PC-3 (cell line): ENCODE results near the gene PMFBP1. TPM values are rescaled to one million over a fixed set of nuclear protein-coding genes. Genes with fewer than 3 reads are reported as not detected.

ENCODE experiments used
- ATAC-seq: fragments of 200-7000 bp; cut with Tn5 transposase; 2 replicates; pipeline ENCODE4 v1.9.1; 2020; ENCODE audit warnings: mild to moderate bottlenecking, moderate library complexity
- BruUV-seq: library from RNA; stranded (reverse); fragments of 400-500 nt; replicated peaks from 2 replicates; lab custom pipeline; 2021; lab: Mats Ljungman, UMichigan
- CTCF ChIA-PET: fragments of 300-600 bp; sonication (Branson Sonifier 250); formaldehyde crosslinking; loops from one replicate; lab custom pipeline; 2022; ENCODE audit warnings: antibody characterized with exemption; lab: Charles Lee
- POLR2A ChIA-PET: fragments of 300-600 bp; sonication (Branson Sonifier 250); formaldehyde crosslinking; loops from one replicate; lab custom pipeline; 2022; ENCODE audit warnings: antibody characterized with exemption; ENCODE audit not compliant: unreplicated experiment; lab: Charles Lee
- DNase-seq: peaks from one replicate; pipeline ENCODE4 v3.0.0-alpha.2; 2015
- H2AFZ ChIP-seq: fragments of 300-600 bp; sonication (generic); 2 replicates; pipeline ENCODE4 v1.6.0; 2016; ENCODE audit warnings: antibody characterized with exemption, low read length
- H3F3A ChIP-seq: fragments of 300-600 bp; sonication (generic); one replicate; pipeline ENCODE4 v1.6.0; 2017; ENCODE audit warnings: antibody characterized with exemption, low read length, control low read depth, mild to moderate bottlenecking; ENCODE audit not compliant: unreplicated experiment
- H3K27ac ChIP-seq: fragments of 300-600 bp; sonication (generic); 2 replicates; pipeline ENCODE4 v1.5.1; 2016; ENCODE audit warnings: mild to moderate bottlenecking, low read length
- H3K27me3 ChIP-seq: fragments of 300-600 bp; sonication (generic); 2 replicates; pipeline ENCODE4 v1.6.1; 2016; ENCODE audit warnings: low read length, mixed read lengths
- H3K36me3 ChIP-seq: fragments of 300-600 bp; sonication (generic); 2 replicates; pipeline ENCODE4 v1.6.1; 2016; ENCODE audit warnings: low read depth, mixed run types, low read length, mixed read lengths
- H3K4me1 ChIP-seq: fragments of 300-600 bp; sonication (generic); 2 replicates; pipeline ENCODE4 v1.5.1; 2016; ENCODE audit warnings: low read length; ENCODE audit not compliant: insufficient read depth
- H3K4me2 ChIP-seq: fragments of 300-600 bp; sonication (generic); 2 replicates; pipeline ENCODE4 v1.6.0; 2016; ENCODE audit warnings: low read length
- H3K4me3 ChIP-seq: fragments of 300-600 bp; sonication (generic); 2 replicates; pipeline ENCODE4 v1.5.1; 2016; ENCODE audit warnings: mild to moderate bottlenecking, low read length, mixed read lengths
- H3K79me2 ChIP-seq: fragments of 300-600 bp; sonication (generic); 2 replicates; pipeline ENCODE4 v1.6.1; 2017; ENCODE audit warnings: low read length, mixed read lengths
- H3K9ac ChIP-seq: fragments of 300-600 bp; sonication (generic); 2 replicates; pipeline ENCODE4 v1.6.0; 2016; ENCODE audit warnings: mild to moderate bottlenecking, low read length
- H3K9me2 ChIP-seq: fragments of 300-600 bp; sonication (generic); replicated peaks from 2 replicates; pipeline ENCODE4 v1.6.1; 2016; ENCODE audit warnings: mixed run types, low read length, mixed read lengths
- H3K9me3 ChIP-seq: fragments of 300-600 bp; sonication (generic); 2 replicates; pipeline ENCODE4 v1.6.1; 2016; ENCODE audit warnings: low read length, mixed read lengths
- H4K20me1 ChIP-seq: fragments of 300-600 bp; sonication (generic); 2 replicates; pipeline ENCODE4 v1.6.1; 2016; ENCODE audit warnings: low read length, mixed read lengths
- EZH2 ChIP-seq: fragments of 300-600 bp; sonication (generic); IDR thresholded peaks from one replicate; pipeline ENCODE4 v1.6.1; 2017; ENCODE audit warnings: antibody characterized with exemption, mild to moderate bottlenecking, low read length; ENCODE audit not compliant: unreplicated experiment
- EZH2phosphoT487 ChIP-seq: fragments of 300-600 bp; sonication (generic); IDR thresholded peaks from 2 replicates; pipeline ENCODE4 v1.6.1; 2018; ENCODE audit warnings: mild to moderate bottlenecking, antibody characterized with exemption, low read length, borderline replicate concordance
- intact Hi-C: fragments of 100-400 bp; cut with micrococcal nuclease; formaldehyde crosslinking; loops from 2 replicates; pipeline ENCODE4 v1.9.0; 2023
- total RNA-seq: library from RNA; depleted of rRNA; stranded (reverse); fragments of >200 nt; gene quantifications from 2 replicates; pipeline ENCODE4 v1.2.3, GENCODE V29; 2014
- TF ChIP-seq, protein P1 (sequence below): fragments of 300-600 bp; sonication (generic); conservative IDR thresholded peaks from 2 replicates; pipeline ENCODE4 v1.5.1; 2017; ENCODE audit warnings: antibody characterized with exemption, low read depth, mild to moderate bottlenecking, low read length

Gene PMFBP1
- total RNA-seq, 1 experiment from 2014 or later, result 1.2 TPM

DNA sequence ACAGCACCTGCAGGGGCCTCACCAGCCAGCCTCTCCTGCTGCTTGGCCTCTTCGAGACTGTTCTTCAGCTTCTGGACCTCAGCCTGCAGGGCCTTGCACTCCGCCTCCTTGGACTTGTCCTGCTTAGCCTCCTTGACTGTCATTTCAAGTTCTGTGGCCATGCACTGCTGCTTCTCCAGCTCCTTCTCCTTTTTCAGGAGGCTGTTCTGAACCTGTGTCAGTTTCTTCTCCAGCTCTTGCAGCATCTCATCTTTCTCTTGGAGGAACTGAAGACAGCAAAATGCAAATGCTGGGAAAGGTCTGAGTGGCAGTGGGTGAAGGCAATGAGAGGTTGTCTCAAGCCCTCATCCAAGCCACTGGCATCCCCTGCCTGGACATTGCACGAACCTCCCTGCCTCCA, 39.2 kb downstream of the PMFBP1 start:
- Histone ChIP-seq H3K4me3 (no peak overlapping the region), H3K4me2 (no peak overlapping the region), H4K20me1 (no peaks in the 10 kb centered on the region), H3K9me2 (no peaks in the 10 kb centered on the region), H3F3A (no peaks in the 10 kb centered on the region), H3K27ac (no peak overlapping the region), H3K9ac (no peak overlapping the region), H3K4me1 (no peaks in the 10 kb centered on the region), H3K79me2 (no peaks in the 10 kb centered on the region), H2AFZ (no peak overlapping the region), H3K9me3 (no peaks in the 10 kb centered on the region), H3K36me3 (no peaks in the 10 kb centered on the region), H3K27me3 (no peaks in the 10 kb centered on the region)
- ChIA-PET CTCF (no interaction called here), POLR2A (no interaction called here)
- no peak for DNase-seq
- no peak for ATAC-seq
- TF ChIP-seq, protein P1, sequence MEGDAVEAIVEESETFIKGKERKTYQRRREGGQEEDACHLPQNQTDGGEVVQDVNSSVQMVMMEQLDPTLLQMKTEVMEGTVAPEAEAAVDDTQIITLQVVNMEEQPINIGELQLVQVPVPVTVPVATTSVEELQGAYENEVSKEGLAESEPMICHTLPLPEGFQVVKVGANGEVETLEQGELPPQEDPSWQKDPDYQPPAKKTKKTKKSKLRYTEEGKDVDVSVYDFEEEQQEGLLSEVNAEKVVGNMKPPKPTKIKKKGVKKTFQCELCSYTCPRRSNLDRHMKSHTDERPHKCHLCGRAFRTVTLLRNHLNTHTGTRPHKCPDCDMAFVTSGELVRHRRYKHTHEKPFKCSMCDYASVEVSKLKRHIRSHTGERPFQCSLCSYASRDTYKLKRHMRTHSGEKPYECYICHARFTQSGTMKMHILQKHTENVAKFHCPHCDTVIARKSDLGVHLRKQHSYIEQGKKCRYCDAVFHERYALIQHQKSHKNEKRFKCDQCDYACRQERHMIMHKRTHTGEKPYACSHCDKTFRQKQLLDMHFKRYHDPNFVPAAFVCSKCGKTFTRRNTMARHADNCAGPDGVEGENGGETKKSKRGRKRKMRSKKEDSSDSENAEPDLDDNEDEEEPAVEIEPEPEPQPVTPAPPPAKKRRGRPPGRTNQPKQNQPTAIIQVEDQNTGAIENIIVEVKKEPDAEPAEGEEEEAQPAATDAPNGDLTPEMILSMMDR, result no peak
- TF ChIP-seq EZH2phosphoT487, result no peak
- no peak for TF ChIP-seq EZH2
- intact Hi-C loops, result no loop called here
- BruUV-seq, result no TSS peak

DNA sequence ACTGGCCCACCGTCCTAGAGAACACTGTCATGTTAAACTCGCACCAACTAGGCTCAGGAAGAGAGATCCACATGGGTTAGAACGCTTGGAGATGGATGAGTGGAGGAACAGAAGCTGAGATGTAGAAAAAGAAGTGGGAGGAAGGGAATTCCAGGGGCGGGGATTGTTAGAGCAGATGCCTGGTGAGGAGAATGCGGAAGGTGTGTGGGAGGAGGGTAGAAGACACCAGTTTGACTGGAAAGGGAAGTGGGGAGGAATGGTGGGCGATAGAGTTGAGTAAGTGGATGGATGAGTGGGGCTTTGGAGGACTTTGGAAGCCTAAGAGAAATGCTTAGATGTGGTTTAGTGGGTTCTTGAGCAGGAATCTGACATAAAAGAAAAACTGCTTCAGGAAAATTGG, 40.9 kb downstream of the PMFBP1 start:
- no peak overlapping the region for H3K4me3 ChIP-seq
- no peak overlapping the region for H3K27ac ChIP-seq
- BruUV-seq, result no TSS peak
- H3K9me3 ChIP-seq, result no peaks in the 10 kb centered on the region
- no peaks in the 10 kb centered on the region for H3K79me2 ChIP-seq
- DNase-seq (no peak), ATAC-seq (no peak)
- H3K27me3 ChIP-seq, result no peaks in the 10 kb centered on the region
- H3F3A ChIP-seq, result no peaks in the 10 kb centered on the region
- no peak overlapping the region for H3K4me2 ChIP-seq
- no peak for TF ChIP-seq EZH2
- TF ChIP-seq EZH2phosphoT487, result no peak
- TF ChIP-seq, protein P1, result no peak
- no peaks in the 10 kb centered on the region for H3K9me2 ChIP-seq
- H3K36me3 ChIP-seq, result no peaks in the 10 kb centered on the region
- intact Hi-C loops, result no loop called here
- H4K20me1 ChIP-seq, result no peaks in the 10 kb centered on the region
- ChIA-PET CTCF (no interaction called here), POLR2A (no interaction called here)
- no peaks in the 10 kb centered on the region for H3K4me1 ChIP-seq
- no peak overlapping the region for H2AFZ ChIP-seq
- no peak overlapping the region for H3K9ac ChIP-seq

DNA sequence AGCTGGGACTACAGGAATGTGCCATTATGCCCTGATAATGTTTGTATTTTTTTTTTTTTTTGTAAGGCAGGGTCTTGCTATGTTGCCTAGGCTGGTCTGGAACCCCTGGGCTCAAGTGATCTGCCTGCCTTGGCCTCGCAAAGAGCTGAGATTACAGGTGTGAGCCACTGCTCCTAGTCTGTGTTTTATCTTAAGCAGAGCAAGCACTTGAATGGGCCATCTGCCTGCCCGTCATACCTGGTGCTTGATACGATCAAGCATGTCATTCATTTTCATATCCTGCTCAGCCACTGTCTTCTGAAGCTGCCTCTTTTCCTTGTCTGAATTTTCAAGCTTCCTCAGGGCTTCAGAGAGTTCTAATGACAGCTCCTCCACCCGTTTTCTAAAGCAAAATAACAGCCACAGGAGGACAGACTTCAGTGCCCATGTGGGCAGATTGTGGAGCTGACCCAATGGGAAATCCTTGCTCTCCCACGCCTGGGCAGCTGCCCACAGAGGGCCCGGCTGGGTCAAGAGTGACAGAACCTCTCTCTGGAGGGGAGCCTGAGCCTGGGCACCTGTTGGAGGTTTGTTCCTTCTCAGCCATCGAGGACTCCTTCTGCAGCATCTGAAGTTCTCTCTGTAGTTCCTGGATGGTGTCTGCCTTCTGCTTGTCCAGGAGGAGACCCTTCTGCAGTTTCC, 41.8 kb downstream of the PMFBP1 start:
- Histone ChIP-seq H3K27ac (no peak overlapping the region), H3K36me3 (no peaks in the 10 kb centered on the region), H3K9me2 (no peaks in the 10 kb centered on the region), H3K9ac (no peak overlapping the region), H2AFZ (no peak overlapping the region), H3K4me3 (no peak overlapping the region), H3F3A (no peaks in the 10 kb centered on the region), H3K79me2 (no peaks in the 10 kb centered on the region), H3K9me3 (no peaks in the 10 kb centered on the region), H3K4me1 (no peaks in the 10 kb centered on the region), H4K20me1 (no peaks in the 10 kb centered on the region), H3K27me3 (no peaks in the 10 kb centered on the region), H3K4me2 (no peak overlapping the region)
- DNase-seq (no peak), ATAC-seq (no peak)
- ChIA-PET CTCF (no interaction called here), POLR2A (no interaction called here)
- intact Hi-C loops, result loop anchor here (10.0 kb wide), 1 partner anchor 1745 kb away; no protein-coding TSS in a partner anchor
- TF ChIP-seq EZH2 (no peak), EZH2phosphoT487 (no peak)
- TF ChIP-seq, protein P1, result no peak
- no TSS peak for BruUV-seq
